Heart right ventricle (tissue), 16 donors: ENCODE measurements around the gene PARP14. TPM values are rescaled to one million over a fixed set of nuclear protein-coding genes. Genes with fewer than 3 reads are reported as not detected.

ENCODE experiments used
- ATAC-seq, 8 donors: fragments of 200-7000 bp; cut with Tn5 transposase; one replicate each; pipeline ENCODE4 v1.9.1; 2020; ENCODE audit warnings: mild to moderate bottlenecking in 8 of 8, moderate library complexity in 8 of 8, moderate number of reproducible peaks in 1 of 8
- DNase-seq, 2 donors: peaks; one replicate each; pipeline ENCODE4 v3.0.0-alpha.2; 2020
- H3K27ac ChIP-seq, 10 donors: fragments of 200-600 bp; sonication (generic) in 2 of 10; one replicate each; pipeline versions ENCODE4 v1.5.0 to v1.8.0; 2020 to 2022; ENCODE audit warnings: mild to moderate bottlenecking in 3 of 10
- H3K27me3 ChIP-seq, 7 donors: fragments of 200-600 bp; one replicate each; pipeline ENCODE4 v1.8.0; 2021 to 2022; ENCODE audit warnings: mild to moderate bottlenecking in 2 of 7
- H3K36me3 ChIP-seq, 9 donors: fragments of 200-600 bp; sonication (generic) in 1 of 9; one replicate each; pipeline versions ENCODE4 v1.5.0 to v1.8.0; 2020 to 2022; ENCODE audit warnings: mild to moderate bottlenecking in 2 of 9
- H3K4me1 ChIP-seq, 9 donors: fragments of 200-600 bp; sonication (generic) in 1 of 9; one replicate each; pipeline versions ENCODE4 v1.5.0 to v1.8.0; 2020 to 2022; ENCODE audit warnings: mild to moderate bottlenecking in 4 of 9
- H3K4me3 ChIP-seq, 10 donors: fragments of 200-600 bp; sonication (generic) in 2 of 10; one replicate each; pipeline versions ENCODE4 v1.5.0 to v1.8.0; 2020 to 2022; ENCODE audit warnings: mild to moderate bottlenecking in 7 of 10, moderate library complexity in 2 of 10
- H3K9me3 ChIP-seq, 11 donors: fragments of 200-600 bp in 10 of 11; sonication (generic) in 2 of 11; one replicate each; pipeline versions ENCODE4 v1.5.0 to v1.8.0; 2013 to 2022; ENCODE audit warnings: mild to moderate bottlenecking in 2 of 11, control low read depth in 1 of 11, moderate library complexity in 1 of 11
- CTCF ChIP-seq, 9 donors: fragments of 200-600 bp; sonication (generic) in 2 of 9; IDR thresholded peaks; one replicate each; pipeline versions ENCODE4 v1.5.0 to v1.8.0; 2021 to 2022; ENCODE audit warnings: antibody characterized with exemption in 9 of 9, mild to moderate bottlenecking in 5 of 9, moderate library complexity in 1 of 9
- WGBS, 2 donors: extraction: QIAGEN DNeasy Blood & Tissue Kit; methylation state at CpG; one replicate each; pipeline ENCODE4 v1.1.7; 2013; ENCODE audit warnings: inconsistent platforms in 1 of 2; 5-methylcytosine and 5-hydroxymethylcytosine counted together
- intact Hi-C, 10 donors: fragments of 100-400 bp; cut with DNase I; formaldehyde crosslinking; loops; one replicate each; pipeline versions ENCODE4 v1.11.1 to v1.14.2; 2022
- polyA plus RNA-seq, 2 donors: library from polyadenylated mRNA; stranded (reverse); fragments of 200-250 nt; gene quantifications; one replicate each; pipeline ENCODE4 v1.2.3, GENCODE V29; 2013
- total RNA-seq, 10 donors: library from RNA; stranded (reverse); fragmentation: NEBNext Ultra II Directional in 3 of 10; extraction: Animal tissue kit (Norgen Biotek cat#: 25700) in 3 of 10; gene quantifications; one replicate each; pipeline versions ENCODE4 v1.2.1 to v1.2.4, GENCODE V29; 2021 to 2023
- donor health status: Arrhythmogenic right ventricular cardiomyopathy.
- donor health status: ischemic (EF 13 %, LVEDD 7.1; RV severe dilation, severe dysfunction).
- donor health status: healthy with polysubstance abuse.
- donor health status: DM: no; HTN: yes; CAD: no.
- donor health status: DM: no; HTN: no; CAD: no.
- donor health status: ischemic (EF 25% LVEDD 6.9; RV normal size, moderate dysfunction).
- donor health status: ischemic (EF 25% LVEDD 5.7; RV mildly dilated, moderate dysfunction).
- donor health status: healthy.
- donor health status: DM: yes; HTN: yes; CAD: no.
- donor health status: Ischemic cardiomyopathy.
- donor health status: ischemic (EF 35%, LVEDD 5.7; RV mildly dilated, moderate dysfunction).
- donor health status: nonischemic (EF 11% LVEDD 7.7; RV severe dilation, severe dysfunction).
- donor health status: DM: yes; HTN: yes; CAD: no.
- donor health status: PGD.
- donor health status: ischemic (EF 29% LVEDD 5.4; RV normal size, mild dysfunction).
- donor health status: nonischemic (EF 23%, LVEDD 6.1; RV moderate dilation, normal function).

Gene PARP14
- total and polyA plus RNA-seq, 12 donors: 4.1 to 81.9 (median 13.2) TPM

- intact Hi-C loops: no loop called here
- no peak for TF ChIP-seq CTCF (IDR thresholded peaks at IDR 0.05)
- DNase-seq (no peak), ATAC-seq (no peak)
- WGBS, 2 donors: 93% methylated on average over 4 of the region's 4 CpGs
- no peak overlapping the region for H3K27ac ChIP-seq
- H3K36me3 ChIP-seq: peaks cover 0 to 100% (median 4%) of the 10 kb centered on the region in 9 donors
- H3K9me3 ChIP-seq: no peaks in the 10 kb centered on the region
- H3K4me1 ChIP-seq: peaks cover 0 to 12% (median 0%) of the 10 kb centered on the region in 9 donors
- no peak overlapping the region for H3K4me3 ChIP-seq
- no peaks in the 10 kb centered on the region for H3K27me3 ChIP-seq
Observed at GRCh38 chr3:122716667-122717066, 36.0 kb downstream of the PARP14 start.

- Histone ChIP-seq H3K36me3 (peaks cover 0 to 100% (median 24%) of the 10 kb centered on the region in 9 donors), H3K27me3 (no peaks in the 10 kb centered on the region), H3K4me3 (no peak overlapping the region), H3K4me1 (peaks cover 0 to 12% (median 0%) of the 10 kb centered on the region in 9 donors), H3K27ac (no peak overlapping the region), H3K9me3 (no peaks in the 10 kb centered on the region)
- DNase-seq (no peak), ATAC-seq (no peak)
- no peak for TF ChIP-seq CTCF (IDR thresholded peaks at IDR 0.05)
- 67 to 73% methylated on average over 3 of the region's 3 CpGs for WGBS, 2 donors
- intact Hi-C loops: no loop called here
Observed at GRCh38 chr3:122719273-122719921, 38.8 kb downstream of the PARP14 start.

GRCh38 chr3:122725106-122725505, 44.5 kb downstream of the PARP14 start:
- Histone ChIP-seq H3K36me3 (peaks cover 0 to 73% (median 13%) of the 10 kb centered on the region in 9 donors), H3K4me1 (peaks cover 0 to 7% (median 0%) of the 10 kb centered on the region in 9 donors), H3K27ac (no peak overlapping the region), H3K27me3 (no peaks in the 10 kb centered on the region), H3K9me3 (no peaks in the 10 kb centered on the region), H3K4me3 (no peak overlapping the region)
- 97% methylated on average over 20 of the region's 20 CpGs for WGBS, 2 donors
- DNase-seq (no peak), ATAC-seq (no peak)
- intact Hi-C loops: no loop called here
- no peak for TF ChIP-seq CTCF (IDR thresholded peaks at IDR 0.05)

GRCh38 chr3:122727294-122727693, 46.7 kb downstream of the PARP14 start:
- H3K4me3 ChIP-seq: no peak overlapping the region
- DNase-seq (no peak), ATAC-seq (no peak)
- 95 to 96% methylated on average over 3 of the region's 3 CpGs for WGBS, 2 donors
- H3K27me3 ChIP-seq: no peaks in the 10 kb centered on the region
- TF ChIP-seq CTCF (IDR thresholded peaks at IDR 0.05): no peak
- H3K36me3 ChIP-seq: peaks cover 0 to 62% (median 13%) of the 10 kb centered on the region in 9 donors
- intact Hi-C loops: no loop called here
- H3K27ac ChIP-seq: no peak overlapping the region
- H3K4me1 ChIP-seq: no peaks in the 10 kb centered on the region
- no peaks in the 10 kb centered on the region for H3K9me3 ChIP-seq
